Left lung (tissue), 10 donors: Measurements from ENCODE around the gene GYS2. TPM values are rescaled to one million over a fixed set of nuclear protein-coding genes. Genes with fewer than 3 reads are reported as not detected.

ENCODE experiments used
- ATAC-seq: fragments of 200-7000 bp; cut with Tn5 transposase; one replicate; pipeline ENCODE4 v1.9.1; 2020; ENCODE audit warnings: moderate library complexity
- DNase-seq, 4 donors: peaks; one replicate each; pipeline ENCODE4 v3.0.0-alpha.2; 2013 to 2020
- H3K27ac ChIP-seq, 2 donors: fragments of 200-600 bp; sonication (generic) in 1 of 2; one replicate each; pipeline versions ENCODE4 v1.5.0 to v1.8.0; 2020 to 2021
- H3K27me3 ChIP-seq, 2 donors: fragments of 200-600 bp; sonication (generic) in 1 of 2; one replicate each; pipeline versions ENCODE4 v1.5.0 to v1.8.0; 2020 to 2021
- H3K36me3 ChIP-seq, 2 donors: fragments of 200-600 bp; sonication (generic) in 1 of 2; one replicate each; pipeline versions ENCODE4 v1.5.0 to v1.8.0; 2020 to 2021
- H3K4me1 ChIP-seq, 2 donors: fragments of 200-600 bp; one replicate each; pipeline ENCODE4 v1.8.0; 2021
- H3K4me3 ChIP-seq, 2 donors: fragments of 200-600 bp; sonication (generic) in 1 of 2; one replicate each; pipeline versions ENCODE4 v1.5.0 to v1.8.0; 2020 to 2021; ENCODE audit warnings: mild to moderate bottlenecking in 1 of 2
- H3K9me3 ChIP-seq, 2 donors: fragments of 200-600 bp; sonication (generic) in 1 of 2; one replicate each; pipeline versions ENCODE4 v1.5.0 to v1.8.0; 2020 to 2021
- intact Hi-C, 2 donors: fragments of 100-400 bp; cut with DNase I; formaldehyde crosslinking; loops; one replicate each; pipeline versions ENCODE4 v1.11.2 to v1.14.2; 2022
- polyA plus RNA-seq, 6 donors: library from polyadenylated mRNA; unstranded; fragments of 120-200 nt; gene quantifications; one replicate each; pipeline ENCODE4 v1.2.1, GENCODE V29; 2013; ENCODE audit not compliant: insufficient read length in 6 of 6
- total RNA-seq, 2 donors: library from RNA; stranded (reverse); fragmentation: NEBNext Ultra II Directional; extraction: Animal tissue kit (Norgen Biotek cat#: 25700); gene quantifications; one replicate each; pipeline ENCODE4 v1.2.1, GENCODE V29; 2021
- TF ChIP-seq, protein P1 (sequence below), 2 donors: fragments of 200-600 bp; sonication (generic) in 1 of 2; IDR thresholded peaks; one replicate each; pipeline versions ENCODE4 v1.5.0 to v1.8.0; 2021; ENCODE audit warnings: antibody characterized with exemption in 2 of 2
- donor health status: DM: no; HTN: yes; CAD: no.
- donor health status: DM: no; HTN: no; CAD: no.

The GYS2 gene
- total and polyA plus RNA-seq, 8 donors = 0.07 to 0.42 (median 0.32) TPM; not detected in 4

DNA sequence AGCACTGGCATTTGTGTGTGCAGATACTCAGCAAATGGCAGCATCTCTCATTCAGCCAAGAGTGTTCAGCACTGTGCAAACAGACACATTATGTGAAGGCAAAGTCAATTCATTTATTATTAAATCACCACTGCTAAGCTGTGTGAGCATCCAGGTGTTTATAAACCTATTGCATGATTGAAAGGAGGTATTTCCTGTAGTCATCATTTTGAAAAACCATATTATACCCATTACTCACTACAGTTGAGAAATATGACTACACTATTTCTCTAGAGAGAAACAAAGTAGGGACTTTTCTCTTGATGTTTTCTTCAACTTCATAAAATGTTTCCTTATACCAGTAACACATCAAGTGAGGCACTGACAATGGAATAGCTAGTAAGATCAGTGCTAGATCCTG lies 64.8 kb downstream of the GYS2 start:
- Histone ChIP-seq H3K4me1 (no peaks in the 10 kb centered on the region), H3K9me3 (no peaks in the 10 kb centered on the region), H3K36me3 (no peaks in the 10 kb centered on the region), H3K4me3 (no peak overlapping the region), H3K27ac (no peak overlapping the region), H3K27me3 (no peaks in the 10 kb centered on the region)
- ATAC-seq (no peak), DNase-seq (no peak)
- TF ChIP-seq, protein P1, sequence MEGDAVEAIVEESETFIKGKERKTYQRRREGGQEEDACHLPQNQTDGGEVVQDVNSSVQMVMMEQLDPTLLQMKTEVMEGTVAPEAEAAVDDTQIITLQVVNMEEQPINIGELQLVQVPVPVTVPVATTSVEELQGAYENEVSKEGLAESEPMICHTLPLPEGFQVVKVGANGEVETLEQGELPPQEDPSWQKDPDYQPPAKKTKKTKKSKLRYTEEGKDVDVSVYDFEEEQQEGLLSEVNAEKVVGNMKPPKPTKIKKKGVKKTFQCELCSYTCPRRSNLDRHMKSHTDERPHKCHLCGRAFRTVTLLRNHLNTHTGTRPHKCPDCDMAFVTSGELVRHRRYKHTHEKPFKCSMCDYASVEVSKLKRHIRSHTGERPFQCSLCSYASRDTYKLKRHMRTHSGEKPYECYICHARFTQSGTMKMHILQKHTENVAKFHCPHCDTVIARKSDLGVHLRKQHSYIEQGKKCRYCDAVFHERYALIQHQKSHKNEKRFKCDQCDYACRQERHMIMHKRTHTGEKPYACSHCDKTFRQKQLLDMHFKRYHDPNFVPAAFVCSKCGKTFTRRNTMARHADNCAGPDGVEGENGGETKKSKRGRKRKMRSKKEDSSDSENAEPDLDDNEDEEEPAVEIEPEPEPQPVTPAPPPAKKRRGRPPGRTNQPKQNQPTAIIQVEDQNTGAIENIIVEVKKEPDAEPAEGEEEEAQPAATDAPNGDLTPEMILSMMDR (IDR thresholded peaks at IDR 0.05) = no peak
- intact Hi-C loops = no loop called here

DNA sequence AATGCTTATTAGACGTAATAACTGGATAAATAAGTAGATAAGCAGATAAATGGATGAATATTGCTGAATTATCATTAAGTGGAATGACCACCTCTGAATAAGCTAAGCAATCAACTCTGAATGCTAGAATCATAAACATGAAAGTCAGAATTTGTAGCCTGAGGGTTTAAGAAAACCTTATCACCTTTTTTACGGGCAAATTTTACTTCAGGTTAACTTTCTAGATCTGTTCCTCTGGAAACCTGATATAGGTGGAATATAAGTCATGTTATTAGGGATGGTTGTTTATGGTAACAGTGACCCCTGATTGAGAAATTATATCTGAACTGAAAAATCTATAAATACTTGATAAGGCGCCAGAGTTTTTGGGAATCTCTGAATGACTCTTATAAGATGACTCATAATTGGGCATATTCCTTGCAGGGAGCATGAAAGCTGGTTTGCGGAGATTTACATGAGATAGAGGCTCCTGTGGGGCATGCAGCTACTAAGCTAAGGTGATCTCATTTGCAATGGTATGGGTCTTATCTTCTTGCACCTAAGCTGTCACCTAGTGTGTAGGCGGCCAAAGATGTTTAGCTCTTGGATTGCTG lies 66.5 kb downstream of the GYS2 start:
- intact Hi-C loops = no loop called here
- no peak overlapping the region for H3K27ac ChIP-seq
- TF ChIP-seq, protein P1 (IDR thresholded peaks at IDR 0.05) = no peak
- H3K36me3 ChIP-seq = no peaks in the 10 kb centered on the region
- H3K4me3 ChIP-seq = no peak overlapping the region
- ATAC-seq (no peak), DNase-seq (no peak)
- no peaks in the 10 kb centered on the region for H3K9me3 ChIP-seq
- no peaks in the 10 kb centered on the region for H3K4me1 ChIP-seq
- no peaks in the 10 kb centered on the region for H3K27me3 ChIP-seq

DNA sequence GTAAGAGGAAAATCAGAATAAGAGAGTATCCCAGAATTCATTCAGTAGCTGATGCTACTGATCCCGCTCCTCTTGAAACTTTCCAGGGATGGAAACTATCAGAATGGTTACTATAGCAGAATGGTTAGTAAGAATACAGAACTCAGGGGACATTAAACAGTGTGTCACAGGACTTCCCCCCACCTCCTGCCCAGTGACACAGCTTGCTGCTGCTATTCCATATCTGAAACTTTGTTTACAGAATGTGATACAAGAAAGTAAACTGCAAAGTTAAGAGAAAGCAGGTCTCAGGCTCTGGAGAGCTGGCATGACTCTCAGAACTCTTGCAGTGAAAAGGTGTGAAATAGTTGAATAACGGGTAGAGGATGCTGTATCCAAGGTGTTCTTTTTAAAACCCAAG lies 75.2 kb downstream of the GYS2 start:
- Histone ChIP-seq H3K36me3 (no peaks in the 10 kb centered on the region), H3K27ac (no peak overlapping the region), H3K4me3 (no peak overlapping the region), H3K9me3 (no peaks in the 10 kb centered on the region), H3K27me3 (peaks cover 3 to 58% of the 10 kb centered on the region in 2 donors), H3K4me1 (peaks cover 0 to 4% of the 10 kb centered on the region in 2 donors)
- intact Hi-C loops = no loop called here
- DNase-seq = no peak
- ATAC-seq = no peak
- TF ChIP-seq, protein P1 (IDR thresholded peaks at IDR 0.05) = no peak

DNA sequence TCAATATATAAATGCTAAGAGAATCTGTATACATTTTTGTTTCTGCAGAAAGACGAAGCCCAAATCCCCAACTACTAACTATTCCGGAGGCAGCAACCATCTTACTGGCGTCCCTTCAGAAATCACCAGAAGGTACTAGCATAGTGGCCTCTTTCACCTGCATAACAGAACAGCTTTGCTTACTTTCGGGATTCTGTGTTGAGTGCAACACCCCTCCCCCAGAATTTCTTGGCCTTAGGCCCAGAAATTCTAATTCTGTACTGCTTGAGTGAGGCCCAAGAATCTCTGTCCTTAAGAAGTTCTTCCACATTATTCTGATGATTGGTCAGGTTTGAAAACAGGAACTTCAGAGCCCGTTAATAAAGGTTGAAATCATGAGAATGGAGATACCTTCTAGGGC lies 75.7 kb downstream of the GYS2 start:
- Histone ChIP-seq H3K4me3 (no peak overlapping the region), H3K4me1 (peaks cover 0 to 4% of the 10 kb centered on the region in 2 donors), H3K36me3 (no peaks in the 10 kb centered on the region), H3K9me3 (no peaks in the 10 kb centered on the region), H3K27me3 (peaks cover 3 to 58% of the 10 kb centered on the region in 2 donors), H3K27ac (no peak overlapping the region)
- DNase-seq (peak in 2 of 4 donors; percentile 53 to 72), ATAC-seq (peak; percentile 75)
- intact Hi-C loops = no loop called here
- TF ChIP-seq, protein P1 (IDR thresholded peaks at IDR 0.05) = no peak

DNA sequence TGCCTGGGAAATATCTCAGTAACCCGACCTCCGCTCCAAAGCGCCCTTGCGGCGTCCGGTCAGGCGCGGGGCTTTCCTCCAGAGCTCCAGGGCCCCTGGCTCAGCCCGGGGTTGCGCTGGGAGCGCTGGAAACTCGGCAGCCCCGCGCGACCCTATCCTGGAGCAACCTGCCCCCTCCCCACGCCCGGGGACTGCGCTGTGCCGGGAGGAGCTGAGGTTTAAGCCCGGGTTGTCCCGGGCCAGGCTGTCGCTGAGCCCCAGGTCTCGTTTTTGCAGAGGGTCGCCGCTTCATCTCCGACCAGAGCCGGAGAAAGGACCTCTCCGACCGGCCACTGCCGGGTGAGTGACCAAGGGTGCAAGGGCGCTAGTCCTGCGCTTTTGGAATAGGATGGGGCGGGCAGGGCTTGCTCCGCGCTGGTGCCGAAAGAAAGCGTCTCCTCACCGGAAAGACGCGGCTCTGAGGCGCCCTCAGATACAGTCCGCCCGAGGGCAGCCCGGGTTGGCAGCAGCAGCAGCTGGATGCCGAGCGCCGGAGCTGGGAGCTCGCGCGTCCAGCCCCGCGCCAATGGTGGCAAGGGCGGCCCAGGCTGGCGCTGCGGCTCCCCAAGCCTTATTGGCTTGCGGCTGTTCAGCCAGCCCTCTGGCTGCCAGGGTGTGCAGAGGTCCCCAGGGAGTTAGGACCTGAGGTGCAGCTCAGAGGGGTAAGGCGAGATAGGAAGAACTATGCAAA lies 77.0 kb downstream of the GYS2 start:
- no peaks in the 10 kb centered on the region for H3K36me3 ChIP-seq
- peak overlapping the region; percentile 37 to 52 for H3K4me3 ChIP-seq
- no peaks in the 10 kb centered on the region for H3K9me3 ChIP-seq
- peaks cover 3 to 58% of the 10 kb centered on the region in 2 donors for H3K27me3 ChIP-seq
- ATAC-seq = peak; percentile 92
- H3K4me1 ChIP-seq = peaks cover 0 to 4% of the 10 kb centered on the region in 2 donors
- TF ChIP-seq, protein P1 (IDR thresholded peaks at IDR 0.05) = no peak
- DNase-seq = peak; percentile 27 to 86 (median 44)
- no peak overlapping the region for H3K27ac ChIP-seq
- intact Hi-C loops = no loop called here
